Coronary artery (tissue), 2 donors: ENCODE results near the gene PTPN2.

Source experiments
- DNase-seq: peaks from one replicate; pipeline ENCODE4 v3.0.0-alpha.2; 2017; ENCODE audit warnings: low spot score
- H3K27ac ChIP-seq, 2 donors: fragments of 200-600 bp; sonication (generic); one replicate each; pipeline ENCODE4 v1.5.1; 2016 to 2019
- H3K4me3 ChIP-seq: fragments of 200-600 bp; sonication (generic); 2 replicates; pipeline ENCODE4 v1.5.1; 2016; ENCODE audit warnings: mild to moderate bottlenecking, moderate library complexity
- CTCF ChIP-seq: fragments of 200-600 bp; sonication (generic); IDR thresholded peaks from one replicate; pipeline ENCODE4 v1.5.1; 2019; ENCODE audit warnings: antibody characterized with exemption

Gene PTPN2

GRCh38 chr18:12857991-12858544 is 26.0 kb downstream of the PTPN2 start:
- no peak overlapping the region for H3K27ac ChIP-seq

DNA sequence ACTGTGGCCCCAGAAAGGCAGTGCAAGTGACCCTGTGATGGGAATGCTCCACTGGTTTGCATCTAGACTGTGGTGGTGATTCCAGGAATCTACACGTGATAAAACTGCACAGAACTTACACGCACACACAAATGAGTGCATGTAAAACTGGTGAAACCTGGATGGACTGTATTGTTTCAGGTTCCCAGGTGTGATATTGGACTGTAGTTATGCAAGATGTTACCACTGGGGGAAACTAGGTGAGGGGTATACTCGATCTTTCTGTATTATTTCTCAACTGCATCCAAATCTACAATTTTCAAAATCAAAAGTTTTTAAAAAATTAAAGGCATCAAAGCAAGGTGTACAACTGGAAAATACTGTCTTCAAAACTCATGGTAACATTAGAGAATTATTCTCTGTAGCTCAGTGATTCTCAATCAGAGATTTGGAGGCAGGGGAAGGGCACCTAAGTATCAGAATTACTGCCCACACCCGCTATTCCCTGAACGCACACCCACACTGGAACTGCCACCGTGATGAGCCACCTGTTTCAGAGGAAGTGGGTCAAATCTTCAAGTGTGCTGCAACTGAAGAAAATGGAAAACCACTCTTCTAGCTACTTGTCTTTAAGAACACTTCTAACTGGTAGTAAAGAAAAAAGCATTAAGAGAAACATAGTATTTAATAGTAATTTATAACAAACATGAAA is 26.7 kb downstream of the PTPN2 start:
- no peak for TF ChIP-seq CTCF

More at GRCh38 chr18:12857991-12858544, 26.0 kb downstream of the PTPN2 start:
- no peak for TF ChIP-seq CTCF
- H3K4me3 ChIP-seq = no peak overlapping the region
- no peak for DNase-seq

GRCh38 chr18:12855916-12856315 is 28.1 kb downstream of the PTPN2 start:
- TF ChIP-seq CTCF = no peak
- no peak overlapping the region for H3K27ac ChIP-seq
- H3K4me3 ChIP-seq = no peak overlapping the region
- DNase-seq = no peak

More for the DNA sequence above, 26.7 kb downstream of the PTPN2 start:
- Histone ChIP-seq H3K27ac (no peak overlapping the region), H3K4me3 (no peak overlapping the region)
- DNase-seq = no peak

DNA sequence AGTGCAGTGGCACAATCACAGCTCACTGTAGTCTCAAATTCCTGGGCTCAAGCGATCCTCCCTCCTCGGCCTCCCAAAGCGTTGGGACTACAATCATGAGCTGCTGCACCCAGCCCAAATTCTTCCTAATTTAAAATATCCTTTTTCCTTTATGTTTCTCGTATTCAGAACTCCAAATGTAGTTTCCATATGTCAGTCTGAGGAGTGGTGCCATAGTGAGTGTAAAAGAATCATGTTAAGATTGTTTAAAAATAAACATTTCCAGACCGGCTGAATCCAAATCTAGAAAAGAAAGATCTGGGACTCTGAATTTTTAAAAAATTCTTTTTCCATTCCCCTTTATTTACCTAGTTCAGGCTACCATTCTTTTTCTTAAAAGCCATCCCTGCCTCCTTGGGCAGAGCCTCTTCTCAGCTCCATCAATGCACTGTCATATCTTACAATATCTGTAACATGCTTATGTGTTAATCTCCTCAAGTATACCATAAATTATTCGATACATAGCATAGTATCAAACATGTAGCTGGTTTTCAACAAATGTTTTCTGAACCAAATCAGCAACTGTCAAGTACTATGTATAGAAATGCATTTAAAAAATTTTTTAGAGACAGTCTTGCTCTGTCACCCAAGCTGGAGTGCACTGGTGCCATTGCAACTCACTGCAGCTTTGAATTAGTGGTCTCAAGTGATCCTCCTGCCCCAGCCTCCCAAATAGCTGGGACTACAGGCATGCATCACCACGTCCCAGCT is 31.3 kb downstream of the PTPN2 start:
- H3K27ac ChIP-seq = no peak overlapping the region
- no peak for DNase-seq
- no peak for TF ChIP-seq CTCF
- no peak overlapping the region for H3K4me3 ChIP-seq

DNA sequence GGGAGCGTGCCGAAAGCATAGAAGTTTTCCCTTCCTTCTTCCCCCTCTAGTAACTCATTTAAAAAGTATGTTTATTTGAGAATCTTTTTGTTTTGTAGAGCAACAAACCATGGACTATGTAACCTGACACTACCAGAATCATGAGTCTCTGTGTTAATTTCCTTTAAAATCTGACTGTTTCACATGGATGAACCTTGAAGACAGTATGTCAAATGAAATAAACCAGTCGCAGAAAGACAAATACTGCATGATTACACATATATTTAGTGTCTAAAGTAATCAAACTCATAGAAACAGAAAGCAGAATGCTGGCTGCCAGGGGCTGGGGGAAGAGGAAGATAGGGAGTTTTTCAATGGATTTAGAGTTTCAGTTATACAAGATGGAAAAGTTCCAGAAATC is 32.3 kb downstream of the PTPN2 start:
- no peak for DNase-seq
- H3K27ac ChIP-seq = no peak overlapping the region
- H3K4me3 ChIP-seq = no peak overlapping the region
- no peak for TF ChIP-seq CTCF

DNA sequence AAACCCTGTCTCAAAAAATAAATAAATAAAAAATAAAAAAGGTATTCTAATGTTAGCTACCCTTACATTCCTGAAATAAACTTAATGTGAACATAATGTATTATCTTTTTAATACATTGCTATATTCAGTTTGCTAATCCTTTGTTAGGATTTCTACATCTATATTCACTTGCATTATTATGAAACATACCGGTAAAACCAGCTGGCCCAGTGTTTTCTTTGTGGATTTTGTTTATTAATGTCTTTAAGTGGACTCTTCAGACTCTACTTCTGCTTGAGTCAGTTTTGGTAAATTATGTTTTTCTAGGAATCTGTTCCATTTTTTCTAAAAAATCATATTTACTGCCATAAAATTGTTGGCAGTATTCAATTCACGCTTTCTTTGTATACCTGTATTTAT is 34.5 kb downstream of the PTPN2 start:
- no peak for DNase-seq
- no peak overlapping the region for H3K27ac ChIP-seq
- TF ChIP-seq CTCF = no peak
- no peak overlapping the region for H3K4me3 ChIP-seq
